ENCODE results near the gene SPANXC.
"Not testable (repeated sequence)": the region's sequence is repeated elsewhere in the genome, so short reads cannot be mapped to it uniquely, and the experiment has no call there.

SPANXC gene

GRCh38 chrX:141242417-141242816 lies at the start of gene SPANXC:
Gene SPANXC (minus strand): TSS chrX:141242517. CDS start chrX:141242457, 60 bp downstream.
- not testable (repeated sequence) for DNase-seq

GRCh38 chrX:141279476-141279875 lies 37.2 kb upstream of the SPANXC start:
- DNase-seq = no peak

GRCh38 chrX:141278306-141278705 lies 36.0 kb upstream of the SPANXC start:
- no peak for DNase-seq

- no peak for DNase-seq
These were observed 15.8 kb upstream of the SPANXC start for GRCh38 chrX:141258080-141258479.

- DNase-seq = no peak
These were observed 20.7 kb downstream of the SPANXC start for GRCh38 chrX:141221611-141222010.

- DNase-seq = no peak
These were observed 21.8 kb downstream of the SPANXC start for GRCh38 chrX:141220342-141221008.

GRCh38 chrX:141214196-141214595 lies 28.1 kb downstream of the SPANXC start:
- DNase-seq = no peak

- no peak for DNase-seq
These were observed 40.4 kb downstream of the SPANXC start for GRCh38 chrX:141201962-141202361.

Measured in activated CD4-positive, alpha-beta T cell treated with anti-CD3 and anti-CD28 coated beads, Interleukin-2, amount 50 U/mL, for 4 hours (primary cell).